Activated T-cell treated with anti-CD3 and anti-CD28 coated beads, Interleukin-2, amount 50 U/mL, for 72 hours (primary cell): ENCODE results near the gene DUSP22. TPM values are rescaled to one million over a fixed set of nuclear protein-coding genes. Genes with fewer than 3 reads are reported as not detected.

Experiments used
- ATAC-seq, 2 donors: fragments of 150-1000 bp; cut with Tn5 transposase; replicated peaks in 1 of 2; 2 replicates each; pipeline ENCODE4 v1.10.0; 2021; ENCODE audit warnings: moderate library complexity in 2 of 2, mild to moderate bottlenecking in 1 of 2
- DNase-seq, 2 donors: peaks; one replicate each; pipeline ENCODE4 v3.0.0; 2021 to 2022; ENCODE audit warnings: mixed read lengths in 1 of 2
- H3K27ac Mint-ChIP-seq: one replicate; pipeline ENCODE4 v1.8.0; 2022; ENCODE audit warnings: mild to moderate bottlenecking, moderate library complexity, mixed read lengths
- H3K27me3 Mint-ChIP-seq: one replicate; pipeline ENCODE4 v1.8.0; 2022; ENCODE audit warnings: low read depth, mixed read lengths
- H3K36me3 Mint-ChIP-seq, 2 donors: one replicate each; pipeline ENCODE4 v1.8.0; 2022; ENCODE audit warnings: mixed read lengths in 2 of 2, mild to moderate bottlenecking in 1 of 2; ENCODE audit not compliant: insufficient read depth in 2 of 2
- H3K4me1 Mint-ChIP-seq: one replicate; pipeline ENCODE4 v1.8.0; 2022; ENCODE audit warnings: low read depth, mixed read lengths
- H3K4me3 Mint-ChIP-seq, 2 donors: one replicate each; pipeline ENCODE4 v1.8.0; 2022; ENCODE audit warnings: mild to moderate bottlenecking in 2 of 2, mixed read lengths in 2 of 2, moderate library complexity in 2 of 2
- H3K9me3 Mint-ChIP-seq, 2 donors: one replicate each; pipeline ENCODE4 v1.8.0; 2022; ENCODE audit warnings: mixed read lengths in 2 of 2
- total RNA-seq, 2 donors: library from RNA; stranded (reverse); gene quantifications; one replicate each; pipeline ENCODE4 v1.2.3, GENCODE V29; 2022

The DUSP22 gene
- total RNA-seq, 2 donors from 2014 or later, result 43.6 to 48.6 TPM

- H3K9me3 Mint-ChIP-seq, result peaks cover 0 to 2% of the 10 kb centered on the region in 2 donors
- ATAC-seq (no peak), DNase-seq (no peak)
- peak overlapping the region in 1 of 2 donors; percentile 9 for H3K4me3 Mint-ChIP-seq
- peaks cover 60% of the 10 kb centered on the region for H3K4me1 Mint-ChIP-seq
- no peak overlapping the region for H3K27ac Mint-ChIP-seq
- H3K27me3 Mint-ChIP-seq, result no peaks in the 10 kb centered on the region
- peaks cover 4 to 5% of the 10 kb centered on the region in 2 donors for H3K36me3 Mint-ChIP-seq
Observed at GRCh38 chr6:294656-295565, 2.6 kb downstream of the DUSP22 start.

DNA sequence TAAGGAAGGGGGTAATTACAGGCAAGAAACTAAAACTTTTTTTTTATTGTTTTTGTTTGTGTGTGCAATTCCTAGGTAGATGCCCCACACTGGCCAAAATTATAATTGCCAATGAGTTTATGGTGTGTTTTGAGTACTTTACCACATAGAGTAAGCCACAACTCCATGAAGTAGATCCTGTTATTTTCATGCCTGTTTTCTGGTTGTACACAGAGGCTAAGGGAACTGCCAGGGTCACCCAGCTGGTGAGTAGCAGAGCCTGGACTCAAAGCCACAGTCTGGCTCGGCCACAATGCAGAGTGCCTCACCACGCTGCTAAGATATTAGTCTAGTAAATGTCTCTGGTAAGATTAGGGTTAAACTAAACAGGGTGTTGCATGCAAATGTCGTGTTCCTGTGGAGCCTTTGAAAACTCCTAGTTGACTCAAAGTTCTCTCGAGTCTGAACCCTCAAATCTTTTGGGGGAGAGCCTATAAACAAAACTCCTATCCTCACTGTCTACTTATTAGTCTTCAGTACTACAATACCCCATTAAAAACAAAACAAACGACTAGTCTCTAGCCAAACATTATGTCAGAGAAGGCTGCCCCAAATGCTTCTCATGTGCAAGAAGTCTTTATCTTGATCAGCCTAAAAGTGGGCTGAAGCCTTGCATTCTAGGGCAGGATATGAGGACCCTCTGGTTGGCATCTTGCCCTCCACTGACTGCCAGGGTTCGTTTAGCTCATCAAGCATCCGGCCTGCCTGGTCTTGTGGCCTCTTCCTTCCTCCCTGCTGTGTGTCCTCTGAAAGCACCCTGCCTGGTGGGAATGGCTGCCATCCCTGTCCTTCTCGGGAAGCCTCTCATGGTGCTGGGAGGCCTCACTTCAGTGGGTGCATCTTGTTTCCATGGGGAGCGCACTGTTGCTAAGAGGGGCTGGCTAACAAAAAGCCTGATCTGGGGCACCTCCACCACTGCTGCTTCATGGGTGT, 4.2 kb downstream of the DUSP22 start:
- peaks cover 0 to 2% of the 10 kb centered on the region in 2 donors for H3K9me3 Mint-ChIP-seq
- no peak for ATAC-seq
- peaks cover 4 to 5% of the 10 kb centered on the region in 2 donors for H3K36me3 Mint-ChIP-seq
- DNase-seq, result peak in 1 of 2 donors; percentile 27
- H3K27me3 Mint-ChIP-seq, result no peaks in the 10 kb centered on the region
- no peak overlapping the region for H3K27ac Mint-ChIP-seq
- H3K4me1 Mint-ChIP-seq, result peaks cover 47% of the 10 kb centered on the region
- peak overlapping the region; percentile 1 to 38 for H3K4me3 Mint-ChIP-seq

DNA sequence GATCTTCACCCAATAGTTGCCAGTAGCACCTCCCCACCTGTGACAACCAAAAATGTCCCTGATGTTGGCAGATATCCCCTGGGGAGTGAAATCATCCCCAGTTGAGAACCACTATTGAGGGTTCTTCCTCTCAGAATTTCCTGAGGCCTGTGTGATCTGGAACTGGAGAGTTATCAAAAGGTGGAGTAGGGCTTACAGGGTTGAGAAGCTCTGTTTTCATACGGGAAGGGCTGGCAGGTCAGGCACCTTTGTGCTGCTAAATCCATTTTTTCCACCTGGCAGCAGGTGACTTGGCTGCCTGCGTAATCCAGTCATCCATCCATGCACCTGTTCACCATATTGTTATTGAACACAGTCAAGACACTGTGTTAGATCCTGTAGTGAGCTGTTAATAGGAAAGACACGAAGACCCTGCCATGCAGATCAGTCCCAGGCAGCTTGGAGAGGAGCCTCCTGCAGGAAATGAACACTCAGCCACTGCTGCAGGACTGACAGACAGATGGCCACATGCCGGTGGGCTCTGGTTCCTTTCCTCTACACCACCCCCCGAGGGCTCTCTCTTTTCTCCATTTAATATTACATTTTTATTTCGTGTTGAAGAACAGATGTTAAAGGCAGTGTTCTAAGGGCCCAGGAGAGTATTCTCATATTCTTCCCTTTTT, 5.4 kb downstream of the DUSP22 start:
- no peak overlapping the region for H3K27ac Mint-ChIP-seq

DNA sequence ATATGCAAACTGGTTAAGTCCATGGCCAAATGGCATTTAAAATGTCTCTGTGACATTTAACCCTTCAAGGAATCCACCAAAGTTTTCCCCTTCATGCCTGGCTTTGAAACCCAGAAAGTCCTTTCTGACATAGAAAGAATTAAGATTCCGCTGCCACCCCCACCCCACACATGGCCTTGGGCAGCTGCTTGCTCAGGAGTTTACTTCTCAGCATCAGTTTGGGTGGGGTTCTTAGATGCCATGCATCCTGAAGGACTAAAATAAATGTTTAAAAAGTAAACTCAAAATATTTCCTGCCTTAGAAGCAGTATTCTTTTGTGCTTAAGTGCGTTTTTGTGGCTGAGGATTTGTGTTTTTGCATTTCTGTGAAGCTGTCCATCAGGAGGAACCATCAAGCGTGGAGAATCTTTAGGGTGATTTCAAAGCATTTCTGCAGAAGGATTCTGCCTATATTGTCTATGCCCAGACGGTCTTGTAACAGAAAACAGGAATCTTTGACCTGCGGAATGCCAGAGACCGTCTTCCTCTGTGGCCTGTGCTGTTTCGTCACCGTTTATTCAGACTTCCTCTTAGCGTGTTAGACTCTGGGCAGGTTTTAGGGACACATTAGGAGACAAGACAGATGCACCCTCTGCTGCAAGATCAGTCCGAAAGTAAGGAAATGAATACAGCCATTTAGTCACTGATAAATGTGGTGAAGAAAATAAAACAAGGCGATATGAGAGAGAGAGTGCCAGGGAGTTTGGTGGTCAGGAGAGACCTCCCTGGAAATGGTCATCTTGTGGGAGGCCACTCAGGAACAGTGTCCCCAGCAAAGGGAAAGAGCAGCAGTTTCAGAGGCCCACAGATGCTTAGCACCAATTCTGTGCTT, 6.2 kb downstream of the DUSP22 start:
- H3K9me3 Mint-ChIP-seq, result peaks cover 0 to under 1% of the 10 kb centered on the region in 2 donors
- H3K27me3 Mint-ChIP-seq, result no peaks in the 10 kb centered on the region
- H3K27ac Mint-ChIP-seq, result no peak overlapping the region
- no peak overlapping the region for H3K4me3 Mint-ChIP-seq
- H3K36me3 Mint-ChIP-seq, result peaks cover under 1 to 2% of the 10 kb centered on the region in 2 donors
- peaks cover 40% of the 10 kb centered on the region for H3K4me1 Mint-ChIP-seq
- no peak for ATAC-seq
- no peak for DNase-seq

More for the DNA sequence above, 5.4 kb downstream of the DUSP22 start:
- DNase-seq, result no peak
- Mint-ChIP-seq H3K9me3 (peaks cover 0 to 2% of the 10 kb centered on the region in 2 donors), H3K4me3 (no peak overlapping the region), H3K36me3 (peaks cover 4 to 5% of the 10 kb centered on the region in 2 donors), H3K4me1 (peaks cover 47% of the 10 kb centered on the region), H3K27me3 (no peaks in the 10 kb centered on the region)
- no peak for ATAC-seq

DNA sequence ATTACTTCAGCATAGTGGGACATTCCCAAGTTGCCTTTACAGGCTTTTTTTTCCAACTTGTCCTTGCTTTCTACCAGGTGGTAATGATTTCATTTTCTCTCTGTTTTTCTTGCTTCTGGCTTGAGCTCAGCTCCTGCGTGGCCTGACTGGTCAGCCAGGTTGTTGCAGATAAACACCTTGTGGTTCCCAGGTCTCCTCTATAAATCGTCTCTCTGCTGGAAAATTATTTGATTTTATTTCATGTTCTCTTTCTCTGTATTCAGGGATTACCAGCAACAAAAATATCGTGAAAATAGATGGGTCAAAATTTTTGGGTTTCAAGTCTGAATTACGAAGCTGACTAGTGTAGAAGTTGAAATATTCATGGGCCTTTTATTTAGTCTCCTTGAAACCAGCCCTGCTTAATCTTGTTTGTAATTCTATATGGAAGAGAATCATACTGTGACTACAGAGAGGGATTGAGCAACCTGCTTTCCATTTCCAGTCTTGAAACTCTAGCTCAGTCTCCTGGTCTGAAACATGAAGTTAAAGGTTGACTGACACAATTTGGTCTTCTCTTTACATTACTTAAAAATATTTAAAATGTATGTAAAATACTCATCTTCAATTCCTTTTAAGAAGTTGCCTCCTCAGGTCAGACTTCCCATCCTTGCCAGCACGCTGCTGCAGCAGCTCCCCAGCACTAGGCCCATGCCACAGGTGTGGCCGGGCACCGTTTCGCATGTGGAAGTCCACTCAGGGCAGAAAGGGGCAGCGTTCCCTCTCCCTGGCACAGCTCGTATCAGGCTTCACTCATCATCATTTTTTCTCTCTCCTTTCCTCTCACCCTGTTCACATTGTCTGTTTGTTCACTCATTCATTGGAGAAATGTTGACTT, 7.1 kb downstream of the DUSP22 start:
- DNase-seq, result no peak
- H3K27me3 Mint-ChIP-seq, result no peaks in the 10 kb centered on the region

DNA sequence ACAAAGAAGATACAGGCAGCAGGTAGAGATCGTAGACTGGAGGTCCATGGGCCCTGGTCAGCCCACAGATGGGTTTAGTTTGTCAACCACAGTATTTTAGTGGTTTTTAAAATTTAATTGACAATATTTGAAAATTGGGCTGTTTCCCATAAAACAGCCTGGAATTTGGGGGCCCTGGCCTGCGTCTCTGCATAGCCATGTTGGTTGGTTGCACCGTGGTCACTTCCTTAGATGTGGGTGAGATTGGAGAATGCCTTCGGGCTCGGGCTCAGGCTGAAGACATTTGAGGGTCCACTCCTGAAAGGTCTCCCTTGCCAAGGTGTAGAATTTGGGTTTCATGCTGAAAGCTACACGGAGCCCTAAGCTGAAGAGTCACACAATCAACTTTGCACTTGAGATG, 7.7 kb downstream of the DUSP22 start:
- DNase-seq, result no peak
- H3K9me3 Mint-ChIP-seq, result no peaks in the 10 kb centered on the region
- no peak for ATAC-seq
- peaks cover 37% of the 10 kb centered on the region for H3K4me1 Mint-ChIP-seq
- H3K27me3 Mint-ChIP-seq, result no peaks in the 10 kb centered on the region
- no peak overlapping the region for H3K4me3 Mint-ChIP-seq
- peaks cover 0 to 6% of the 10 kb centered on the region in 2 donors for H3K36me3 Mint-ChIP-seq
- H3K27ac Mint-ChIP-seq, result no peak overlapping the region

More for the DNA sequence above, 7.1 kb downstream of the DUSP22 start:
- Mint-ChIP-seq H3K9me3 (no peaks in the 10 kb centered on the region), H3K4me3 (no peak overlapping the region), H3K36me3 (no peaks in the 10 kb centered on the region), H3K27ac (no peak overlapping the region), H3K4me1 (peaks cover 38% of the 10 kb centered on the region)
- no peak for ATAC-seq

DNA sequence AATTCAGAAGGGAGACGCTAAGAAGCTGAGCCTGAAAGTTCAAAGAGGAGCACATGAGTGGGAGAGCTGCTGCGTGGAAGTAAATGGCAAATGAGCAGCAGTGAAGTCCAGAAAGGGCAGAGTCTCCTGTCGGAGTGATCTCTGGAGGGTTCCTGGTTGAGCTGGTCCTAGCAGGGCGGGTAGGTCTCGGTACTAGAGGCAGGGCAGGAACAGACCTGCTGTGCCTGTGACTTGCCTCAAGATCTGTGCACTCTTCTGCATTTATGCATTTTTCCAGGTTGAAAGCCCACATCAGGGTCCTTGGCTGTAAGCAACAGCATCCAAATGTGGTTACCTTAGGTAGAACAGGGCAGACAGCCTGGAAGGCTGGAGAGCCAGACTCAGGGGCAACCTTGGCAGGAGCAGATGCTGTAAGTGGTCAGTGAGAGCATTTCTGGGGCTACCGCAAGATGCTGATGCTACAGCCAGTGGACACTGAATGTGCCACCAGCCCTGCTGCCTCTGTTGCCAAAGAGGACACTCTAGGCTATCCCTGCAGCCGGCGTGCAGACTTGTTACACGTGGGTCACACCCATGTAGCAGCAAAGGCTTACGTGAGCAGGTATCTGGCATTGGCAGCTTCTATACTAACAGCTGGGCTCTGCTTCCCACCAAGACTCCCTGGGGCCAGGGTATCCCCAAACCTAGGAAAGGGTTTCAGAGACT, 8.4 kb downstream of the DUSP22 start:
- Mint-ChIP-seq H3K4me3 (no peak overlapping the region), H3K4me1 (peaks cover 31% of the 10 kb centered on the region), H3K9me3 (no peaks in the 10 kb centered on the region), H3K27me3 (no peaks in the 10 kb centered on the region), H3K36me3 (peaks cover 0 to 6% of the 10 kb centered on the region in 2 donors), H3K27ac (no peak overlapping the region)
- DNase-seq (no peak), ATAC-seq (no peak)

GRCh38 chr6:301526-301925, 9.2 kb downstream of the DUSP22 start:
- no peak for DNase-seq
- Mint-ChIP-seq H3K9me3 (no peaks in the 10 kb centered on the region), H3K27me3 (no peaks in the 10 kb centered on the region), H3K4me1 (peaks cover 22% of the 10 kb centered on the region), H3K27ac (no peak overlapping the region), H3K4me3 (no peak overlapping the region), H3K36me3 (peaks cover 0 to 6% of the 10 kb centered on the region in 2 donors)
- ATAC-seq, result no peak

DNA sequence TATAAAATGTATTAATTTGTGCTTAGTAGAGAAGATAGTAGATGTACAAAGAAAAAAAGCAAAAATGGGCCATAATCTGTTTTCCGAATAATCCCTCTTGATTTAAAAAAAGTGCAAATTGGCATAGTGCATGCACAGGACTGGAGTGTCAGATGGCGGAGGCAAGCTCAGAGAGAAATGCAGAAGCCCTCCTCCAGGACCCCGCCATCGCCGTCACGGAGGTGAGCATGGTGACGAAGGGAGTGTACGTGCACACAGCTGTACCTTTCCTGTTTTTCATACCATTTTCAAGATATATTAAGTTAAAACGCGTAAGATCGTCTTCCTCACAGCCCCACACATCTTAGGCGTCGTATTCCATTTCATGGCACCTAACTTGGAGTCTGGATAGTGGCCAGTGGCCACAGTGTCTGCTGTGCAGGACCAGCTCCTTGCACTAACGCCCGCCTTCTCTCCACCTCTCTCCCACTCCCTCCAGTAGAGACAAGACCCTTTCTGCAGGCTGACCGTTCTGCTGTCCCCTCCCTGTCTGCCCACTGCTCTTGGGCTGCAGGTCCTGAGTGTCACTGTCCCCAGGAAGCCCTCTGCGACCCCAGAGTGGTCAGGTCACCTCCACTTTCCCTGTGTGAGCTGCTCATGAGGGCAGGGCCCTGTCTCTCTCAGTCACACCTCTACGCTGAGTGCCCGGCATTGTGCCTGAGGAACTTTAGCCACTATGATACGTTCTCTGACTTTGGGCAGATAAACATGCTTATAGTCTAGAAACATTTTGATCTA, 9.8 kb downstream of the DUSP22 start:
- no peak overlapping the region for H3K4me3 Mint-ChIP-seq
- H3K9me3 Mint-ChIP-seq, result no peaks in the 10 kb centered on the region

DNA sequence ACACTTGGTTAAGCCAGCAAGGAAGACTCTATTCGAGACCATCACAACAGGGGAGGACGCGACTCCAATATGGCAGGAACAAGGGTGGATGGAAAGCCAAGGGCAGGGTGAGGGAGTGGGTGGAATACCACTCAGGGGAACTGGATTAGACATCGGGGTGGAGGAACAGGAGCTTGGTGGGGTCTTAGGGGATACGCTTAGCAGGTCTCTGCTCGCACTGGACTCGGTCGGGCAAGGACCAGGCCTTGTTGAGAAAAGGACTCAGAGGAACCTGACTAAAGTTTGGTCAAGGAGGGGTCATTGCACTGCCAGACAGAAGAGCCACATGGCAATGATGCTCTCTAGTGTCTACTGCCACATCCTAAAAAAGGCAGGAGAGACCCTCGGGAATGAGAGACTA, 10.5 kb downstream of the DUSP22 start:
- Mint-ChIP-seq H3K27ac (no peak overlapping the region), H3K4me1 (peaks cover 10% of the 10 kb centered on the region), H3K36me3 (peaks cover 0 to 6% of the 10 kb centered on the region in 2 donors), H3K27me3 (no peaks in the 10 kb centered on the region), H3K9me3 (no peaks in the 10 kb centered on the region), H3K4me3 (no peak overlapping the region)
- no peak for DNase-seq
- ATAC-seq, result no peak

More for the DNA sequence above, 9.8 kb downstream of the DUSP22 start:
- Mint-ChIP-seq H3K27me3 (no peaks in the 10 kb centered on the region), H3K27ac (no peak overlapping the region), H3K4me1 (peaks cover 16% of the 10 kb centered on the region), H3K36me3 (peaks cover 0 to 6% of the 10 kb centered on the region in 2 donors)
- DNase-seq (no peak), ATAC-seq (no peak)
